Omental fat pad (tissue), 4 donors: Measurements from ENCODE around the gene LETM1. TPM values are rescaled to one million over a fixed set of nuclear protein-coding genes. Genes with fewer than 3 reads are reported as not detected.

Source experiments
- ATAC-seq: fragments of 150-250 bp; one replicate; pipeline ENCODE4 v1.9.1; 2016; ENCODE audit warnings: mild to moderate bottlenecking, moderate library complexity; ENCODE audit not compliant: low FRiP score
- DNase-seq: peaks from one replicate; pipeline ENCODE4 v3.0.0-alpha.2; 2019; ENCODE audit warnings: low spot score
- CTCF ChIP-seq, 3 donors: fragments of 450-650 bp; IDR thresholded peaks; one replicate each; pipeline ENCODE4 v1.5.1; 2016 to 2017; ENCODE audit warnings: antibody characterized with exemption in 3 of 3, mild to moderate bottlenecking in 3 of 3, moderate library complexity in 2 of 3
- total RNA-seq, 4 donors: library from RNA; depleted of rRNA; stranded (reverse); fragments of >200 nt; gene quantifications; one replicate each; pipeline ENCODE4 v1.1.0, GENCODE V29; 2016

LETM1 gene
- total RNA-seq, 4 donors from 2014 or later: 42.2 to 104 (median 52.8) TPM

GRCh38 chr4:1821679-1822567, 34.0 kb downstream of the LETM1 start:
- no peak for TF ChIP-seq CTCF (IDR thresholded peaks at IDR 0.05)
- DNase-seq: no peak
- ATAC-seq: no peak

- DNase-seq: no peak
- no peak for TF ChIP-seq CTCF (IDR thresholded peaks at IDR 0.05)
- ATAC-seq: no peak
Observed at GRCh38 chr4:1819816-1820215, 36.1 kb downstream of the LETM1 start.

- no peak for TF ChIP-seq CTCF (IDR thresholded peaks at IDR 0.05)
- DNase-seq (no peak), ATAC-seq (no peak)
Observed at GRCh38 chr4:1819284-1819683, 36.7 kb downstream of the LETM1 start.

GRCh38 chr4:1815997-1816860, 39.7 kb downstream of the LETM1 start:
- no peak for ATAC-seq
- TF ChIP-seq CTCF (IDR thresholded peaks at IDR 0.05): no peak
- DNase-seq: no peak

- ATAC-seq (no peak), DNase-seq (no peak)
- TF ChIP-seq CTCF (IDR thresholded peaks at IDR 0.05): no peak
Observed at GRCh38 chr4:1815096-1815996, 40.6 kb downstream of the LETM1 start.

- no peak for TF ChIP-seq CTCF (IDR thresholded peaks at IDR 0.05)
- no peak for DNase-seq
- no peak for ATAC-seq
Observed at GRCh38 chr4:1814453-1814852, 41.5 kb downstream of the LETM1 start.
